Activated T-helper 17 cell treated with anti-CD3 and anti-CD28 coated beads, Interleukin-2, amount 50 U/mL, for 72 hours (primary cell): ENCODE measurements around the gene NFE2L2. TPM values are rescaled to one million over a fixed set of nuclear protein-coding genes. Genes with fewer than 3 reads are reported as not detected.
"Not testable (repeated sequence)": the region's sequence is repeated elsewhere in the genome, so short reads cannot be mapped to it uniquely, and the experiment has no call there.

Source experiments
- ATAC-seq: fragments of 150-1000 bp; cut with Tn5 transposase; replicated peaks from 2 replicates; pipeline ENCODE4 v1.10.0; 2021; ENCODE audit warnings: mild to moderate bottlenecking, moderate library complexity
- H3K27ac Mint-ChIP-seq: one replicate; pipeline ENCODE4 v1.8.0; 2022; ENCODE audit warnings: mixed read lengths
- H3K27me3 Mint-ChIP-seq: one replicate; pipeline ENCODE4 v1.8.0; 2022; ENCODE audit warnings: mixed read lengths
- H3K36me3 Mint-ChIP-seq: one replicate; pipeline ENCODE4 v1.8.0; 2022; ENCODE audit warnings: low read depth, mild to moderate bottlenecking, mixed read lengths
- H3K4me1 Mint-ChIP-seq: one replicate; pipeline ENCODE4 v1.8.0; 2022; ENCODE audit warnings: mixed read lengths
- H3K4me3 Mint-ChIP-seq: one replicate; pipeline ENCODE4 v1.8.0; 2022; ENCODE audit warnings: mild to moderate bottlenecking, mixed read lengths
- H3K9me3 Mint-ChIP-seq: one replicate; pipeline ENCODE4 v1.8.0; 2022; ENCODE audit warnings: mixed read lengths
- total RNA-seq, 2 donors: library from RNA; stranded (reverse); gene quantifications; one replicate each; pipeline ENCODE4 v1.2.3, GENCODE V29; 2022

Gene NFE2L2
- total RNA-seq, 2 donors from 2014 or later, result 39.3 to 49.4 TPM

DNA sequence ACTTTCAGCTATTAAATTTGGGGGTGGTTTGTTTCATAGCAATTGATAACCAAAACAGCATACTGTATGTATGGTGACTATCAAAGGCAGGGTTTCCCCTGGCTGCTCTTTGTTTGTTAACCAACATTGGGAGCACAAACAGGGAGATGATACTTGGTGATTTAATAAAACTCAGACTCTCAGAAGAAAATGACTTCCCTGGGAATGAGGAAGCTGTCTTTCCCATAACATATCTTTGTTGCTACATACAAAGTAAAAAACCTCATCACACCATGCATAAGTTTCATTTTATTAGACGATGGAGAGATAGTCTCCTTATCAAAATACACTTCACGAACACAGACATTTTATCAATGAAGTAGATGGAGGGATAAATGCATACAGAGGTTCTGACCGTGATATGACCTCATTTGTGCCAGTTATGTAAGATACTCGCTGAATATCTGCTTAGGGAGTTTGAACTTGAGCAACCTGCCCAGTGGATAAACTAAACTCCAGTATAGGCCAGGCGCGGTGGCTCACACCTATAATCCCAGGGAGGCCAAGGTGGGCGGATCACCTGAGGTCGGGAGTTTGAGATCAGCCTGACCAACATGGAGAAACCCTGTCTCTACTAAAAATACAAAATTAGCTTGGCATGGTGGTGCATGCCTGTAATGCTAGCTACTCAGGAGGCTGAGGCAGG, 3.8 kb upstream of the NFE2L2 start:
- H3K4me1 Mint-ChIP-seq, result peaks cover 13% of the 10 kb centered on the region
- no peaks in the 10 kb centered on the region for H3K9me3 Mint-ChIP-seq
- H3K4me3 Mint-ChIP-seq, result no peak overlapping the region
- H3K27ac Mint-ChIP-seq, result no peak overlapping the region
- H3K36me3 Mint-ChIP-seq, result peaks cover 12% of the 10 kb centered on the region
- no peaks in the 10 kb centered on the region for H3K27me3 Mint-ChIP-seq
- ATAC-seq, result no peak

DNA sequence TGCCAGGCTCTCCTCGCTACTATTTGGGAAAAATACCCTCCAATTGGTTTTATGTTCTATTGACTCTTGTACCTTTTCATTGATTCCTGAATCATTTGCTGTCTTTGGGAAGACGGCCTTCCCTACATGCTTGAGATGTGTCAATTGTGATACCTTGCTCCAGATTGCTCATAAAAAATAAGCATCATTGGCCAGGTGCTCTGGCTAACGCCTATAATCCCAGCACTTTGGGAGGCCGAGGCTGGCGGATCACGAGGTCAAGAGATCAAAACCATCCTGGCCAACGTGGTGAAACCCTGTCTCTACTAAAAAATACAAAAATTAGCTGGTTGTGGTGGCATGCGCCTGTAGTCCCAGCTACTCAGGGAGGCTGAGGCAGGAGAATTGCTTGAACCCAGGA, 2.4 kb upstream of the NFE2L2 start:
- not testable (repeated sequence) for H3K9me3 Mint-ChIP-seq, H3K27ac Mint-ChIP-seq, H3K27me3 Mint-ChIP-seq, ATAC-seq
- Mint-ChIP-seq H3K4me3 (peak overlapping the region; percentile 95), H3K36me3 (peaks cover 26% of the 10 kb centered on the region), H3K4me1 (peaks cover 17% of the 10 kb centered on the region)

DNA sequence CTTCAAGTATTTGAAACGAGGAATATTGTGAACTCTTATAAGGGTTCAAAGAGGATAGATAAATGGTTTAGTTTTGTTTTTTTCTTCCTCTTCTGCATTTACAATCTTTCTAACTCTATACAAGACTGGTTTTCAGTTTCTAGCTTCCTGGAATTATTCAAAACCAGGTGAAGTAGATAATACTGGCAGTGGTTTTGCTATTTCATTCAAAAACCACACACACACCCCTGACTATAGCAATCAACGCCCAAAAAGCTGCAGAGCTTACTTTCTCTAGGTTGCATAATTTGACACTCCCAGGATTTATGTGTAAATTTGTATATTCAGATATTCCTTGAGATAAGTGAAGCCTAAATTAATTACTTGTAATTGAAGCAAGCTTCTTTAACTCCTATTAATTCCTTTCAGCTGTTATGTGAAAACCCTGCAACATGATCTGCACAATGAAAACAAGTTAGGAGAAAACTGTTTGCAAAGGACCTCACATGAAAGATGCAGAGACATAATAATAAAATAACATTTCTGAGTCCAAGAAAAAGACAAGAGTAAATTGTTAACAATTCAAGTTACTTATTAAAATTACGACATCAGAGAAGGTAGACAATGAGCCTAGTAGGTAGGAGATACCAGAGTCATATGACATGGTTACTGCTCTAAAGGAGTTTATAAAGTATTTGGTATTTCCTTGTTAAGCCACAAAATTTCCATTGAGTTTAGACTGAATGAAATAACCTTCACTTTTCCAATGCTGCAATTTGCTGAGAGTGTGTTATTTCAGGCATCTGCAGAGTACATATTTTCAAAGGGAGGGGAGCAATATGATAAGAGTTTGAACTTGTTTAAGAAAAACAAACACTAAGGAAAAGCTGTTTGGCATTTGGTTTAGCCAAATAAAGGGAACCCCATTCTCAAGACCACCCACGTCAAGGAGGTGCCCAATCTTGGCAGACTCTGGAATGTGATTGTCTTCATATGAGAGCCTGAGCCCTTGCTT, 1.6 kb upstream of the NFE2L2 start:
- H3K27ac Mint-ChIP-seq, result peak overlapping the region; percentile 98
- H3K4me1 Mint-ChIP-seq, result peaks cover 18% of the 10 kb centered on the region

DNA sequence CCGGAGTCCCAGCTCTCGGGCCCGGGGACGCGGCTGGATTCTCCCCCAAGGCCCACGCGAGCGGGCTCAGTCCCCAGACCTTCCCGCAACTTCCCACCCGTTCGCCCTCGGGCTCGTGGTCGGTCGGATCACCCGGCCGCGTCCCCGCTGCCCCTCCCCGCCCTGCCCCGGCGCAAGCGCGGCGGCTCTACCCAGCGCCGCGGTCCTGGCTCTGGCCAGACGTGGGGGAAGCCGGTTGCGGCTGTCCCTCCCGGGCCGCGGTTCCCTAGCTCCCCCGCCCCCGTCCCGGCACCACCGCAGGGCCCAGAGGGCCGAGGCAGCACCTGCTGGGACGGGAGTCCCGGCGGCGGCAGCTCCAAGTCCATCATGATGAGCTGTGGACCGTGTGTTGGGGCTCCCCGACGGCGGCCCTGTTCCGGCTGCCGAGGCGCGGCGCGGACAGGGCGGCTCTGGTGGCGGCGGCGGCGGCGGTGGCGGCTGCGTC, 276 bp downstream of the NFE2L2 start:
- Mint-ChIP-seq H3K36me3 (peaks cover 47% of the 10 kb centered on the region), H3K27me3 (no peaks in the 10 kb centered on the region), H3K9me3 (no peaks in the 10 kb centered on the region), H3K27ac (no peak overlapping the region), H3K4me3 (peak overlapping the region; percentile 95), H3K4me1 (peaks cover 26% of the 10 kb centered on the region)
- peak; percentile 25 for ATAC-seq

More for the DNA sequence above, 1.6 kb upstream of the NFE2L2 start:
- peaks cover 34% of the 10 kb centered on the region for H3K36me3 Mint-ChIP-seq
- H3K9me3 Mint-ChIP-seq, result no peaks in the 10 kb centered on the region
- no peaks in the 10 kb centered on the region for H3K27me3 Mint-ChIP-seq
- peak; percentile 11 for ATAC-seq
- peak overlapping the region; percentile 95 for H3K4me3 Mint-ChIP-seq

DNA sequence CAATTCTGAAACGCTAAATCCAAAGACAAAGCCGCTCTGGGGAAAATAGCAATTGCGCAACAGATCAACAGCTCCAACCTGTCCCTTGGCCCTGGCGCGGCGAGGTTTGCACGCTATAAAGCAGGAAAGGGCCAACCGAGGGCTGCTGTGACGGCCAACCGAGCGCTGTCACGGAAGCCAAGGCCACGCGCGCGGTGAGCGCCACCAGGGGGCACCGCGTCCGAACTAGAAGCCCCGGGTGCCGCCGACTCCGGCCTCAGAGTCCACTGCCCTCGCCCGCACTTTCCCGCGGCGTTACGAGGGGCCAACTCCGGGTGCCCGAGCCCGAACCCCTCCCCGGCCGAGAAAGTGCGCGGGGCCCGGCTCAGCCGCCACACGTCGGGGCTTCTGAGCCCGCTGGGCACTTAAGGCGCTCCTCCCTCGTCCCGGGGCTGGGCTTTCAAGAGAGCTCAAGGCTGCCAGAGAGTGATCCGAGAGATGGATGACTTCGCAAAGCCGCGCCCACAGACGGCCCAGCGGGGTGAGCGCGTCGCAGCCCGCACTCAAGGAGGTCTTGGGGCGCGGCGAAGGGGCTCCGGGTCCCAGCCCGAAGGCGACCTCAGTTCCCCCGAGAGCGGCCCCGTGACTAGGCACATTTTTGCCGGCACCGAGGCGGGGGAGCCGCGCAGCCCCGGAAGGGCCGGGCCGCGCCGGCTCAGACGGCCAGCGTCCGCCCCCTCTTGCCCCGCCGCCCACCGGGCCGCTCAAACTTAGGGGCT, 897 bp downstream of the NFE2L2 start:
- H3K4me3 Mint-ChIP-seq, result peak overlapping the region; percentile 89
- H3K27me3 Mint-ChIP-seq, result no peaks in the 10 kb centered on the region
- H3K4me1 Mint-ChIP-seq, result peaks cover 26% of the 10 kb centered on the region
- peak overlapping the region; percentile 96 for H3K27ac Mint-ChIP-seq
- no peaks in the 10 kb centered on the region for H3K9me3 Mint-ChIP-seq
- ATAC-seq, result peak; percentile 68
- H3K36me3 Mint-ChIP-seq, result peaks cover 53% of the 10 kb centered on the region

DNA sequence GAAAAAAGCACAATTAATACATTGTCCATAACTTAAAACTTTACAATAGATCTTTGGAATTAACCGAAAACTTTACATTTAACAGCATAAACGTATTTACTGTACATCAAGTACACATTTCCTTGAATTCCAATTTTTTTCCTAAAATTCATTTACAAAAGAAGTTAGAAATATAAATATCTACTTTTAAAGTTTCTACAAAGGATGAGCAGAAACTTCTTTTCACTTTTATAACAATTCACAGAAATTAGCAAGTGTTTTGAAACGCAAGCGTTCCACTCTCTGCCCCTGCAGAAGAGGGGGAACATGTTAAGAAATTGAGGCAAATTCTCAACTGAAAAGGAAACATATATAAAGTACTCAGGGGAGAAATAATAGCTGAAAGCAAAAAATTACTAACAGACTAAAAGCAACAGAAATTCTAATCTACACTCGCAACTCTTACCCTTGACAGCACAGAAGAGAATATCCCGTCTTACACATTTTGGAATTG, 1.5 kb downstream of the NFE2L2 start:
- Mint-ChIP-seq H3K4me1 (peaks cover 31% of the 10 kb centered on the region), H3K27me3 (no peaks in the 10 kb centered on the region), H3K27ac (peak overlapping the region; percentile 96), H3K4me3 (peak overlapping the region; percentile 89), H3K36me3 (peaks cover 60% of the 10 kb centered on the region), H3K9me3 (no peaks in the 10 kb centered on the region)
- no peak for ATAC-seq

DNA sequence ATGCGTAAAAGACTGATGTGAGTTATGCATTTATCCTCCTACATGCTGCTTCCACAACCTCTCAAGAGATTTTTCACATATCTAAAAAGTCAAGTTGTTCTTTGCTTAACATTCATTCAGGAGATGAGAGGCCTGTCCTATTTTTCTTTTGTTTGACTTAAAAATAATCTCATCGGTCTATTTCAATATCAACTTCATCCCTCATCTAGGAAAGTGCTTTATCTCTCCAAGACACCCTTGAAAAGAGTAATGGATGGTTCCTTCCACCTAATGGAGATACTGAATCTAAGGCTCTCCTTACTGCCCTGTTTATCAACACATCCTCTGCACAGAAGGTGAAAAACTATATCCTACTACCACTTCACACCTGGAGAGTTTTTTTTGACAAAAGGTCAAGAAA, 2.4 kb downstream of the NFE2L2 start:
- H3K36me3 Mint-ChIP-seq, result peaks cover 67% of the 10 kb centered on the region
- no peak for ATAC-seq
- H3K27me3 Mint-ChIP-seq, result no peaks in the 10 kb centered on the region

DNA sequence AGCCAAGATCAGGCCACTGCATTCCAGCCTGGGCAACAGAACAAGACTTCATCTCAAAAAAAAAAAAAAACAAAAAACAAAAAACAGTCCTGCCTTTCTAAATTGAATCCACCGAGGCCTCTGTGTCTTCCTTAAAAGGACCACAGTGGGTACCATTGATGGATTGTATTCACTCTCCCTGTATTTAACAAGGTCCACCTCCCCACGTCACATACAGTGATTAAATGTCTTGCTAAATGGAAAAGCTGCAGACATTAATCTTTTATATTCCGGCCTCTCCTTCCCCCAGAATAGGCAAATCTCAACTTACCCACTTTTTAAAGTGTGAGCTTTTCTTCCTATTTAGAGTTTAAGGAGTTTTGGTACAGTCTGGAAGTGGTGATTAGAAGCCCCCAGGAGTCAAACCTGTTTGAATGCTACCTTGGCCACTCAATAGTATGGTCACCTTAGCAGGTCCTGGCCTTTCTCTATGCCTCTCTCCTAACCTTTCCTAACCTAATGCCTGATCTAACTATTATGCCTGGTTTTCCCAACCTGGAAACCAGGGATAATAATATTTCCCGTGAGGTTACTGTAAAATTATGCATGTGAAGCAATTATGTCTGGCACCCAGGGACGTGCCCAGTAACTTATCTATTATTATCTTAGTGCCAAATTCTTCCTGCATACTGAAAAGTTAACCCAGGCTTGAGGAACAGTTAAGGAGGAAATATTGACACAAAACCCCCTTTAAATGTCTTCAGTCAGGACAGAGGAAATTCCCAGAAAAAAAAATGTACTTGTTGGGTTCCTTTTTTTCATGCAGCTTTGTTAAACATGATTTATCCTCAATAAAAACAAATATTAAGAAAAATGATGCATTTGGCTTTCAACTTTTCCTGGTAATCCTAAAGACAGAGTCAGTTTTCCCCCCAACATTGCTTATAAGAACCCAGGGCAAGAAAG, 3.1 kb downstream of the NFE2L2 start:
- ATAC-seq, result no peak
- H3K27me3 Mint-ChIP-seq, result no peaks in the 10 kb centered on the region
- H3K4me1 Mint-ChIP-seq, result peaks cover 34% of the 10 kb centered on the region
- no peaks in the 10 kb centered on the region for H3K9me3 Mint-ChIP-seq
- peak overlapping the region; percentile 96 for H3K27ac Mint-ChIP-seq
- H3K36me3 Mint-ChIP-seq, result peaks cover 72% of the 10 kb centered on the region
- H3K4me3 Mint-ChIP-seq, result peak overlapping the region; percentile 89

More for the DNA sequence above, 2.4 kb downstream of the NFE2L2 start:
- H3K4me3 Mint-ChIP-seq, result peak overlapping the region; percentile 89
- H3K9me3 Mint-ChIP-seq, result no peaks in the 10 kb centered on the region
- peak overlapping the region; percentile 96 for H3K27ac Mint-ChIP-seq
- peaks cover 36% of the 10 kb centered on the region for H3K4me1 Mint-ChIP-seq

DNA sequence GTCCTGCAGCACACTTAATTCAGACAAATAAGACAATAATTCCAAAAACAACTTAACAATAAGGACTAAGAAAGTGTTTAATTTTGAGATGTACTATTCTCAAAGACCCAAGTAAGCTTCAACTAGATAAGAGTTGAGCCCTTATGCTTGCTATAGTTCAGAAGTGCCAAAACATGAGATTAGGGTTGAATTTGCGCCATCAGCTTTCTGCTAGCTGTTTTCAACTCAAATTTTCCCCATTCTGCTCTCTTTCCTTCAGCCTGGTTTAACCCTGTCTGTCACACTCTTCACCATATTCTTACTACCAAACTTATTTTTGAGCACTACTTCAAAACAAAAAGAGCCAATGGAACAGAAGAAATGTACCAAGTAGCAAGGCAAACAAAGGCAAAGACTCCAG, 4.1 kb downstream of the NFE2L2 start:
- Mint-ChIP-seq H3K27ac (peak overlapping the region; percentile 79), H3K4me1 (peaks cover 33% of the 10 kb centered on the region), H3K36me3 (peaks cover 73% of the 10 kb centered on the region), H3K9me3 (no peaks in the 10 kb centered on the region), H3K4me3 (peak overlapping the region; percentile 89), H3K27me3 (no peaks in the 10 kb centered on the region)
- no peak for ATAC-seq

DNA sequence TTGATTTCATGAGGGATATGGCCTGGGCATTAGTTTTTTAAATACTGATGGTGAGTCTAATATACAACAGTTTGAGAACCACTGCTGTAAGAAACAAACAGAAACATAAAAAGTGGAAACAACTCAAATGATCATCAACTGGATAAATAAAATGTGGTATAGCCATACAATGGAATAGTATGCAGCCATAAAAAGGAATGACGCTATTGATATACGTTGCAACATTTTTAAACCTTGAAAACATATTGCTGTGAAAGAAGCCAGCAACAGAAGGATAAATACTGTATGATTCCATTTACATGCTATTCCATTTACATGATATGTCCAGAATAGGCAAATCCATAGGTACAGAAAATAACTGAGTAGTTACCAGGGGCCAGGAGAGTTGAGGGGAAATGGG, 6.5 kb downstream of the NFE2L2 start:
- H3K4me1 Mint-ChIP-seq, result peaks cover 52% of the 10 kb centered on the region
- no peaks in the 10 kb centered on the region for H3K9me3 Mint-ChIP-seq
- H3K36me3 Mint-ChIP-seq, result peaks cover 87% of the 10 kb centered on the region
- no peaks in the 10 kb centered on the region for H3K27me3 Mint-ChIP-seq
- H3K4me3 Mint-ChIP-seq, result peak overlapping the region; percentile 61
- peak overlapping the region; percentile 75 for H3K27ac Mint-ChIP-seq
- ATAC-seq, result no peak

DNA sequence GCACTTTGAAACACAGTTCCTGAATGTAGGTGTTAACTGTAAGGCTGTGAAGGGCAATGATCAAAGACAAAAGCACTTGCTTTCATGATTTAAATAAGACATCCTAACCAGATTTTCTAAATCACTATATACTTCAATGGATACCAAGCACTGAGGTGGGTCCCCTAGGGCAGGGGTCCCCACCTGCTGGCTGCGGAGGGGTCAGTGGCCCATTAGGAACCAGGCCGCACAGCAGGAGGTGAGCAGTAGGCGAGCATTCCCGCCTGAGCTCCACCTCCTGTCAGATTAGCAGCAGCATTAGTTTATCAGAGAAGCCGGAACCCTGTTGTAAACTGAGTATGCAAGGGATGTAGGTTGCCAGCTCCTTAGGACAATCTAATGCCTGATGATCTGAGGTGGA, 7.1 kb downstream of the NFE2L2 start:
- Mint-ChIP-seq H3K4me1 (peaks cover 58% of the 10 kb centered on the region), H3K27me3 (no peaks in the 10 kb centered on the region), H3K4me3 (peak overlapping the region; percentile 61), H3K9me3 (no peaks in the 10 kb centered on the region), H3K27ac (peak overlapping the region; percentile 75), H3K36me3 (peaks cover 87% of the 10 kb centered on the region)
- ATAC-seq, result no peak

DNA sequence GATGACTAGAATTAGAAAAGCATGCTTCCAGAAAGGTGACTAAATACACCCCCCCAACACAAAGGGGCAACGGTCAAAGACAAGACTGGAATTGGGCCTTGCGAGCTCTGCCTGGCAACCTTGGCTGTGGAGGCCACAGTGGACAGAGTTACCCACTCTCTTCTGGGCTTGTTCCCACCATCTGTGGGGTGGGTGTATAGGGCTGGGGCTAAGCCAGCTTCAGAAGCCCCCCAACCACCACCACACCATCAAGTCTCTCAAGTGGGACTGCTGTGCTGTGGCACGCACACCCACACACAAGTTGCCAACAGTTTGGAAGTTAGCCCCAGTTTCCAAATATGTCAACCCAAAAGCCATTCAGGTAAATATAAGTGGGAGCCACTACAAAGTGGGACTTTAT, 7.8 kb downstream of the NFE2L2 start:
- Mint-ChIP-seq H3K36me3 (peaks cover 87% of the 10 kb centered on the region), H3K27ac (peak overlapping the region; percentile 75), H3K27me3 (no peaks in the 10 kb centered on the region), H3K9me3 (no peaks in the 10 kb centered on the region), H3K4me1 (peaks cover 58% of the 10 kb centered on the region), H3K4me3 (peak overlapping the region; percentile 61)
- ATAC-seq, result peak; percentile 3

DNA sequence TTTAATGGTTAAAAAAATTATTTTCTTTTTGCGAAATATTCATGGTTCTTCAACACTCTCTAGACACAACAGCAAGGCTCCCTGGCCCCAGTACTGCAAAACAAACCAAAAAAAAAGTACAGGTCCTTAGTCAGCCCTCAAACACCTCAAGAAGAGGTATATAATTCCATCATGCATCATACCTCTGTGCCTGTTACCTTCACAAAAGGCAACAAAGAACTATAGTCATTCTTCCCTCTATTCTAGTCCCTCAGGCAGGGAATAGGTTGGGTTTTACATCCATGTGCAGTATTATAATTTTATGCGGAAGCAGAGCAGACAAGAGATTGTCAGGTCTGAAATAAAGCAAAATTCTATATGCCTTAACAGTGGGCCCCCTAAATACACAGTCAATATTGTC, 8.5 kb downstream of the NFE2L2 start:
- no peaks in the 10 kb centered on the region for H3K27me3 Mint-ChIP-seq
- H3K36me3 Mint-ChIP-seq, result peaks cover 87% of the 10 kb centered on the region
- peak overlapping the region; percentile 61 for H3K4me3 Mint-ChIP-seq
- ATAC-seq, result no peak
- no peaks in the 10 kb centered on the region for H3K9me3 Mint-ChIP-seq
- peaks cover 64% of the 10 kb centered on the region for H3K4me1 Mint-ChIP-seq
- peak overlapping the region; percentile 62 for H3K27ac Mint-ChIP-seq
